Neural cell (in vitro differentiated cells): ENCODE data around the gene DNA2.

Source experiments
- CTCF ChIP-seq: fragments of 450-650 bp; IDR thresholded peaks from 2 replicates; pipeline ENCODE4 v1.5.1; 2014; ENCODE audit warnings: antibody characterized with exemption, mild to moderate bottlenecking, moderate library complexity; ENCODE audit not compliant: poor library complexity, severe bottlenecking
- EZH2 ChIP-seq: fragments of 200-600, 300-800 bp; shearing (Covaris generic), sonication (generic); IDR thresholded peaks from 2 replicates; pipeline ENCODE4 v1.6.1; 2014; ENCODE audit warnings: antibody characterized with exemption, low read length, borderline replicate concordance, mild to moderate bottlenecking; ENCODE audit not compliant: insufficient read depth, poor library complexity, severe bottlenecking
- MXI1 ChIP-seq: fragments of 450-650 bp; conservative IDR thresholded peaks from 2 replicates; pipeline ENCODE4 v1.6.1; 2014; ENCODE audit warnings: antibody characterized with exemption, mild to moderate bottlenecking; ENCODE audit not compliant: poor library complexity, severe bottlenecking
- POLR2AphosphoS5 ChIP-seq: IDR thresholded peaks from 2 replicates; pipeline ENCODE4 v1.6.1; 2012
- RAD21 ChIP-seq: fragments of 450-650 bp; conservative IDR thresholded peaks from 2 replicates; pipeline ENCODE4 v1.6.1; 2014; ENCODE audit warnings: antibody characterized with exemption, mild to moderate bottlenecking, moderate library complexity
- SMC3 ChIP-seq: fragments of 450-650 bp; conservative IDR thresholded peaks from 2 replicates; pipeline ENCODE4 v1.6.1; 2014; ENCODE audit warnings: antibody characterized with exemption, mild to moderate bottlenecking, moderate library complexity; ENCODE audit not compliant: poor library complexity
- TAF1 ChIP-seq: IDR thresholded peaks from 2 replicates; pipeline ENCODE4 v1.6.1; 2012; ENCODE audit warnings: low read depth
- TF ChIP-seq, protein P1 (sequence below): IDR thresholded peaks from 2 replicates; pipeline ENCODE4 v1.6.1; 2012; ENCODE audit warnings: borderline replicate concordance

DNA sequence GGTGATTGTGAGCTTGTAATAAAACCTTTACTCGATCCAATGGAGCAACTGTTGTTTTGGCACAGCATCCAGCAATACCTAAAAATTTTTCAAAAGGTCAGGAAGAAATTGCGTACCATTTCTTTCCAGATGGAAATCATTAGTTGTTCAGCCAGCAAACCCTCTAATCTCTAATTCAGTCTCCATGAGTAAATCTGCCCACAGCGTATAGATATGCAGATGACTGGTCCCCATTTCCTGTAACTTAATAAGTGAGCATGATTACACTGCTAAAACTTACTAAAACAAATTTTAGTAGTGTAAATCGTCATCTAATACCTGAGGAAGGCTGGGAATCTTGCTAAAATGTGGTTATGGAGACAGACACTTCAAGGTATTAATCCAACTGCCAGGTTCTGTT lies 45.0 kb upstream of the DNA2 start:
- TF ChIP-seq TAF1 (no peak), POLR2AphosphoS5 (no peak), CTCF (no peak), SMC3 (no peak), RAD21 (no peak), EZH2 (no peak), MXI1 (no peak)
- TF ChIP-seq, protein P1, sequence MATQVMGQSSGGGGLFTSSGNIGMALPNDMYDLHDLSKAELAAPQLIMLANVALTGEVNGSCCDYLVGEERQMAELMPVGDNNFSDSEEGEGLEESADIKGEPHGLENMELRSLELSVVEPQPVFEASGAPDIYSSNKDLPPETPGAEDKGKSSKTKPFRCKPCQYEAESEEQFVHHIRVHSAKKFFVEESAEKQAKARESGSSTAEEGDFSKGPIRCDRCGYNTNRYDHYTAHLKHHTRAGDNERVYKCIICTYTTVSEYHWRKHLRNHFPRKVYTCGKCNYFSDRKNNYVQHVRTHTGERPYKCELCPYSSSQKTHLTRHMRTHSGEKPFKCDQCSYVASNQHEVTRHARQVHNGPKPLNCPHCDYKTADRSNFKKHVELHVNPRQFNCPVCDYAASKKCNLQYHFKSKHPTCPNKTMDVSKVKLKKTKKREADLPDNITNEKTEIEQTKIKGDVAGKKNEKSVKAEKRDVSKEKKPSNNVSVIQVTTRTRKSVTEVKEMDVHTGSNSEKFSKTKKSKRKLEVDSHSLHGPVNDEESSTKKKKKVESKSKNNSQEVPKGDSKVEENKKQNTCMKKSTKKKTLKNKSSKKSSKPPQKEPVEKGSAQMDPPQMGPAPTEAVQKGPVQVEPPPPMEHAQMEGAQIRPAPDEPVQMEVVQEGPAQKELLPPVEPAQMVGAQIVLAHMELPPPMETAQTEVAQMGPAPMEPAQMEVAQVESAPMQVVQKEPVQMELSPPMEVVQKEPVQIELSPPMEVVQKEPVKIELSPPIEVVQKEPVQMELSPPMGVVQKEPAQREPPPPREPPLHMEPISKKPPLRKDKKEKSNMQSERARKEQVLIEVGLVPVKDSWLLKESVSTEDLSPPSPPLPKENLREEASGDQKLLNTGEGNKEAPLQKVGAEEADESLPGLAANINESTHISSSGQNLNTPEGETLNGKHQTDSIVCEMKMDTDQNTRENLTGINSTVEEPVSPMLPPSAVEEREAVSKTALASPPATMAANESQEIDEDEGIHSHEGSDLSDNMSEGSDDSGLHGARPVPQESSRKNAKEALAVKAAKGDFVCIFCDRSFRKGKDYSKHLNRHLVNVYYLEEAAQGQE: no peak
